PC-3 (cell line): ENCODE measurements around the gene NT5DC3.

ENCODE experiments used
- EZH2 ChIP-seq: fragments of 300-600 bp; sonication (generic); IDR thresholded peaks from one replicate; pipeline ENCODE4 v1.6.1; 2017; ENCODE audit warnings: antibody characterized with exemption, mild to moderate bottlenecking, low read length; ENCODE audit not compliant: unreplicated experiment
- EZH2phosphoT487 ChIP-seq: fragments of 300-600 bp; sonication (generic); IDR thresholded peaks from 2 replicates; pipeline ENCODE4 v1.6.1; 2018; ENCODE audit warnings: mild to moderate bottlenecking, antibody characterized with exemption, low read length, borderline replicate concordance
- TF ChIP-seq, protein P1 (sequence below): fragments of 300-600 bp; sonication (generic); conservative IDR thresholded peaks from 2 replicates; pipeline ENCODE4 v1.5.1; 2017; ENCODE audit warnings: antibody characterized with exemption, low read depth, mild to moderate bottlenecking, low read length

DNA sequence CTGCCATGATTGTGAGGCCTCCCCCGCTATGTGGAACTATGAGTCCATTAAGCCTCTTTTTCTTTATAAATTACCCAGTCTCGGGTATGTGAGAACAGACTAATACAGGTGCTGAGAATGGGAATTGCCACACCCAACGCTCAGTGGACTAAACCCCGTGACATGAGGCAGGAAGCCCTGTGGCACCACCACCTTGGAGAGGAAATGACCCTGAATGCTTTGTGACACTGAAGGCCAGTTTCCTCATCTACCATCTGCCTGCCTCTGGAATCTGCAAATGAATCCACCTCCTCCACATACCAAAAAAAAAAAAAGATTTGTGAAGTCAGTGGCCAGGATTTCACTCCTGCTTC is 41.6 kb downstream of the NT5DC3 start:
- TF ChIP-seq EZH2 (no peak), EZH2phosphoT487 (no peak)
- TF ChIP-seq, protein P1, sequence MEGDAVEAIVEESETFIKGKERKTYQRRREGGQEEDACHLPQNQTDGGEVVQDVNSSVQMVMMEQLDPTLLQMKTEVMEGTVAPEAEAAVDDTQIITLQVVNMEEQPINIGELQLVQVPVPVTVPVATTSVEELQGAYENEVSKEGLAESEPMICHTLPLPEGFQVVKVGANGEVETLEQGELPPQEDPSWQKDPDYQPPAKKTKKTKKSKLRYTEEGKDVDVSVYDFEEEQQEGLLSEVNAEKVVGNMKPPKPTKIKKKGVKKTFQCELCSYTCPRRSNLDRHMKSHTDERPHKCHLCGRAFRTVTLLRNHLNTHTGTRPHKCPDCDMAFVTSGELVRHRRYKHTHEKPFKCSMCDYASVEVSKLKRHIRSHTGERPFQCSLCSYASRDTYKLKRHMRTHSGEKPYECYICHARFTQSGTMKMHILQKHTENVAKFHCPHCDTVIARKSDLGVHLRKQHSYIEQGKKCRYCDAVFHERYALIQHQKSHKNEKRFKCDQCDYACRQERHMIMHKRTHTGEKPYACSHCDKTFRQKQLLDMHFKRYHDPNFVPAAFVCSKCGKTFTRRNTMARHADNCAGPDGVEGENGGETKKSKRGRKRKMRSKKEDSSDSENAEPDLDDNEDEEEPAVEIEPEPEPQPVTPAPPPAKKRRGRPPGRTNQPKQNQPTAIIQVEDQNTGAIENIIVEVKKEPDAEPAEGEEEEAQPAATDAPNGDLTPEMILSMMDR = no peak
